Body of pancreas (tissue), 4 donors: ENCODE data around the gene SYCN. TPM values are rescaled to one million over a fixed set of nuclear protein-coding genes. Genes with fewer than 3 reads are reported as not detected.

Source experiments
- ATAC-seq: fragments of 150-250 bp; one replicate; pipeline ENCODE4 v1.9.1; 2016
- DNase-seq, 4 donors: peaks; one replicate each; pipeline ENCODE4 v3.0.0-alpha.2; 2019
- H3K27ac ChIP-seq, 4 donors: fragments of 200-600 bp; sonication (generic); 1 replicate in 3 of 4; 2 replicates in 1 of 4; pipeline versions ENCODE4 v1.5.1 to v1.6.1; 2016 to 2019; ENCODE audit warnings: mild to moderate bottlenecking in 1 of 4, mixed read lengths in 1 of 4, moderate library complexity in 1 of 4
- H3K27me3 ChIP-seq, 2 donors: fragments of 200-600 bp; sonication (generic); one replicate each; pipeline ENCODE4 v1.6.0; 2016; ENCODE audit warnings: mild to moderate bottlenecking in 1 of 2
- H3K36me3 ChIP-seq, 2 donors: fragments of 200-600 bp; sonication (generic); replicated peaks in 1 of 2; 2 replicates each; pipeline ENCODE4 v1.5.1; 2016; ENCODE audit warnings: low read depth in 2 of 2; ENCODE audit not compliant: insufficient read depth in 1 of 2
- H3K4me1 ChIP-seq: fragments of 200-600 bp; sonication (generic); one replicate; pipeline ENCODE4 v1.6.0; 2016
- H3K4me3 ChIP-seq, 2 donors: fragments of 200-600 bp; sonication (generic); 1 replicate in 1 of 2; 2 replicates in 1 of 2; pipeline ENCODE4 v1.5.1; 2016 to 2019
- H3K9me3 ChIP-seq, 3 donors: fragments of 200-600 bp; sonication (generic); 1 replicate in 2 of 3; 2 replicates in 1 of 3; pipeline ENCODE4 v1.5.1; 2016
- POLR2A ChIP-seq, 3 donors: fragments of 450-650 bp; IDR thresholded peaks; one replicate each; pipeline ENCODE4 v1.6.1; 2016; ENCODE audit warnings: antibody characterized with exemption in 3 of 3, mild to moderate bottlenecking in 2 of 3
- WGBS, 2 donors: methylation state at CpG; one replicate each; pipeline ENCODE4 v1.1.5; 2017; 5-methylcytosine and 5-hydroxymethylcytosine counted together
- intact Hi-C: fragments of 100-400 bp; cut with DNase I; formaldehyde crosslinking; loops from one replicate; pipeline ENCODE4 v1.15.1; 2023
- total RNA-seq, 2 donors: library from RNA; depleted of rRNA; stranded (reverse); fragments of >200 nt; gene quantifications; one replicate each; pipeline ENCODE4 v1.1.0, GENCODE V29; 2016
- TF ChIP-seq, protein P1 (sequence below), 7 experiments: fragments of 450-650 bp in 4 of 7; fragments of 200-600 bp in 3 of 7; sonication (generic) in 3 of 7; IDR thresholded peaks; one replicate each; pipeline ENCODE4 v1.5.1; 2016 to 2019; ENCODE audit warnings: antibody characterized with exemption in 7 of 7

Gene SYCN
- total RNA-seq, 2 donors from 2014 or later, result 2,614 to 5,793 TPM

DNA sequence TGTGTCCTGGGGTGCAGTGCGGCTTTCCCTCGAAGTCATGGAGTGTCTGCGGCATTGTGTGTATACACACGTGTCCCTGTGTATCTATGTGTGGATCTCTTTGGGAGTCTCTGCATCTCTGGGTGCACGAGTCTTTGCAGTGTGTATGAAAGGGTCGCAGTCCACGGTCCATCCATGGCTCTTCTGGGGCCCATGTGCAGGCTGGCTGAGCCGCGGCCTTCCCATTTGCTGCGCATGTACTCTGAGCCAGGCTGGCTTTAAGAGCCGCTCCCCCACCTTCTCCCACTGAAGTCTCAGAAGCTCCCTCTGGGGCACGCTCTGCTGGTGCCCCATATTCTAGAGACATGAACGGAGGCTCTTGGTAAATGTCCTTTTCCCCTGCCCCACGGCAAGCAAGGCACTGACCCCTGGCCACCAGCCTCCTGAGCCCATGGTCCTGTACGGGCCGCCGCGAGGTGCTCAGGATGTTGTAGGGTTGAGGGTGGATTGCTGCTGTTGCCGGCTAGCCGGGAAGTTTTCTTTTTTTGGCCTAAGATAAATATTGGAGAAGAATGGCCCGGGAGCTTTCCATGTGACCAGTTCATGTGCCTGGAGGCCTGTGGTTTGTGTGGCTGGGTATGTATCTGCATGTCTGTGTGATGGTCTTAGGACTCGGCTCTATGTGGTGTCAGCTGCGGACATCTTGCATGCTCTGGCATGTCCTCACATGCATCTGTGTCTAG lies 46.6 kb downstream of the SYCN start:
- Histone ChIP-seq H3K27ac (peak overlapping the region in 2 of 4 donors; percentile 31 to 68), H3K4me3 (no peak overlapping the region), H3K9me3 (no peaks in the 10 kb centered on the region), H3K4me1 (peaks cover 75% of the 10 kb centered on the region), H3K27me3 (no peaks in the 10 kb centered on the region), H3K36me3 (no peaks in the 10 kb centered on the region)
- intact Hi-C loops, result no loop called here
- DNase-seq (no peak), ATAC-seq (no peak)
- TF ChIP-seq, protein P1, sequence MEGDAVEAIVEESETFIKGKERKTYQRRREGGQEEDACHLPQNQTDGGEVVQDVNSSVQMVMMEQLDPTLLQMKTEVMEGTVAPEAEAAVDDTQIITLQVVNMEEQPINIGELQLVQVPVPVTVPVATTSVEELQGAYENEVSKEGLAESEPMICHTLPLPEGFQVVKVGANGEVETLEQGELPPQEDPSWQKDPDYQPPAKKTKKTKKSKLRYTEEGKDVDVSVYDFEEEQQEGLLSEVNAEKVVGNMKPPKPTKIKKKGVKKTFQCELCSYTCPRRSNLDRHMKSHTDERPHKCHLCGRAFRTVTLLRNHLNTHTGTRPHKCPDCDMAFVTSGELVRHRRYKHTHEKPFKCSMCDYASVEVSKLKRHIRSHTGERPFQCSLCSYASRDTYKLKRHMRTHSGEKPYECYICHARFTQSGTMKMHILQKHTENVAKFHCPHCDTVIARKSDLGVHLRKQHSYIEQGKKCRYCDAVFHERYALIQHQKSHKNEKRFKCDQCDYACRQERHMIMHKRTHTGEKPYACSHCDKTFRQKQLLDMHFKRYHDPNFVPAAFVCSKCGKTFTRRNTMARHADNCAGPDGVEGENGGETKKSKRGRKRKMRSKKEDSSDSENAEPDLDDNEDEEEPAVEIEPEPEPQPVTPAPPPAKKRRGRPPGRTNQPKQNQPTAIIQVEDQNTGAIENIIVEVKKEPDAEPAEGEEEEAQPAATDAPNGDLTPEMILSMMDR (IDR thresholded peaks at IDR 0.05), result no peak
- no peak for TF ChIP-seq POLR2A (IDR thresholded peaks at IDR 0.05)
- WGBS, 2 donors, result 69 to 77% methylated on average over 15 to 23 of the region's 23 CpGs

DNA sequence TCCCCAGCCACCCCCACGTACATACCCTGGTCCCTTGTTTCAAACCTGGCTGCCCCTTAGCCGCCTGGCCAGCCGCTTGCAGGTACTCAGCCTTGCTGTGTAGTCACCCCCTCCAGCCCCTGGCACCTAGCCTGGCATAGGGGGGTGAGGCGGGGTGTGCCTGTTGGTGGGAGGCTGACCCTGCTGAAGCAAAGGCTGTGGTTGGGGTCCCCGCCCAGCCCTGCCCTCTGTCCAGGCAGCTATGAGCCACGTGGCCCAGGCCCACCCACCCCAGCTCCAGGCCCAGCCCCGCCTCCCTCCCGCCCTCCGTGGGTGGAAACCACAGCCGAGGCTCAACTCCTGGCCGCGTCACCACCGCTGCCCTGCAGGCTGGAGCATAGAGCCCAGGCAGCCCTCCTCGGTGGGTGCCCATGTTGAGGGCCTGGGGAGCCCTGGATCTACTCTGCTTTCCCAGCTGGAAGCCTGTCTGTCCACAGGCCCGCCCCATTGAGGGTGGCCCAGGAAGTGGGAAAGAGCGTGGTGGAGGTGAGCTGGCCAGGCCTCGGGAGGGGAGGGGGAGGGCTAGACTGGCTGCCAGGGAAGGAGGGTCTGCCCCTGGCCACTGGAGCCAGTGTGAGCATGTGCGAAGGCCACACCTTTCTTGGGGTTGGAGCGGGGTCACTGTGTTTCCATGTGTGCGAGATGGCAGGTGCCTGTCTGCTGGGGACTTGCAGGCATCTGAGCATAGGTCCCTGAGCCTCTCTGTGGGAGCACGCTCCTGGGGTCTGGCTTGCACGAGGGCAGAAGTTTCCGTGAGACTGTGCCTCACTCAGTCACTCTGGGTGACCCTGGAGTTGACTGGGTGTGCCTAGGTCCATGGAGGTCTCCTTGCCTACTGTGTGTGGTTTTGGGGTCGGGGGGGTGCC lies 47.5 kb downstream of the SYCN start:
- H3K4me3 ChIP-seq, result no peak overlapping the region
- DNase-seq (peak; percentile 36 to 76 (median 51)), ATAC-seq (no peak)
- H3K36me3 ChIP-seq, result no peaks in the 10 kb centered on the region
- no peak for TF ChIP-seq POLR2A (IDR thresholded peaks at IDR 0.05)
- TF ChIP-seq, protein P1 (IDR thresholded peaks at IDR 0.05), result no peak
- H3K27me3 ChIP-seq, result no peaks in the 10 kb centered on the region
- peak overlapping the region; percentile 68 to 87 (median 81) for H3K27ac ChIP-seq
- intact Hi-C loops, result no loop called here
- no peaks in the 10 kb centered on the region for H3K9me3 ChIP-seq
- H3K4me1 ChIP-seq, result peaks cover 69% of the 10 kb centered on the region
- 3 to 38% methylated on average over 6 to 22 of the region's 24 CpGs for WGBS, 2 donors

DNA sequence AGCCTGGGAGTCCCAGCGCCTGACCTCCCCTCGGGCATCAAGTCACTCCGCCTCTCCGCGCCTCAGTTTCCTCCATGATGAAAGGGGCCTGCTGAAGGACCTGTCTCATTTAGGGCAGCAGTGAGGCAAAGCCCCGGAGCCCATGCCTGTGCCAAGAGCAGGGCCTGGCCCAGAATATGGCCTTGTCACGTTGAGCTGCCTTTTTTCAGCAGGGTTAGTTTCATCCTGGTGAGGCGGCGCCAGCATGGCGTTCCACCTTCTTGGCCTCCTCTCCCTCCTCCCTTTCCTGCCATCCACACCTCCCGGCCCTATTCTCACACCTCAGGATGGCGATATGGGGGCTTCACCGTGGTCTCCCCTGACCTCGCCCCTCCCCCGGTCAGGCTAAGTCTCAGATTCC lies 48.3 kb downstream of the SYCN start:
- H3K27me3 ChIP-seq, result no peaks in the 10 kb centered on the region
- DNase-seq (peak in 1 of 4 donors; percentile 39), ATAC-seq (no peak)
- no peaks in the 10 kb centered on the region for H3K36me3 ChIP-seq
- peak overlapping the region; percentile 68 to 87 (median 81) for H3K27ac ChIP-seq
- WGBS, 2 donors, result 59 to 62% methylated on average over 12 to 15 of the region's 15 CpGs
- intact Hi-C loops, result no loop called here
- no peak overlapping the region for H3K4me3 ChIP-seq
- H3K9me3 ChIP-seq, result no peaks in the 10 kb centered on the region
- peaks cover 65% of the 10 kb centered on the region for H3K4me1 ChIP-seq
- no peak for TF ChIP-seq POLR2A (IDR thresholded peaks at IDR 0.05)

DNA sequence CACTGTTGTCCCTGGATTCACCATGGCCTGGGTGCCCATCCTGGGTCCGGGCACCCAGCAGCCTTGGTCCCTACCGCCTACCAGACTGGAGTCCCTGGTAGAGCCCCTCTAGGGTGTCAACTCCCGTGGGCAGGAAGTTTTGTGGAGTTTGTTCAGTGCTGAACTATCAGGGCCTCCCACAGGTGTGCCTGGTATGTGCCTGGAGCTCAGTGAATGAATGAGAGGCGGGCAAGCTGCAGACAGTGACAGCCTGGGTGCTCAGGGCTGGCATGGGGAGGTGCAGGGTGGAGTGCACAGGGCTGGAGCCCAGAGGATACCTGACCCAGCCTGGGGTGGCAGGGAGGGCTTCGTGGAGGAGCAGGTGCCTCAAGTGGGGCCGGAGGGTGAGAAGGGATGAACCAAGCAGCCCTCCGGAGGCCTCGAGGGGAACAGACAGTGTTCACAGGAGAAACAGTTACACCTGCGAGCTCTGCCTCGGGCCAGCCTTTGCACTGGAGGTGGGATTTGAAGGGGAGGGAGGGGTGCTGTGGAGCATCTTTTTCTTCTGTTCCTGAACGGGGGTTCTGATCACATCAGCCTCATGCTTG lies 48.9 kb downstream of the SYCN start:
- H3K27ac ChIP-seq, result peak overlapping the region; percentile 68 to 87 (median 81)

More for the DNA sequence above, 48.9 kb downstream of the SYCN start:
- Histone ChIP-seq H3K4me1 (peaks cover 60% of the 10 kb centered on the region), H3K27me3 (no peaks in the 10 kb centered on the region), H3K9me3 (no peaks in the 10 kb centered on the region), H3K4me3 (no peak overlapping the region), H3K36me3 (no peaks in the 10 kb centered on the region)
- 52% methylated on average over 9 of the region's 11 CpGs for WGBS, 2 donors
- no peak for TF ChIP-seq POLR2A (IDR thresholded peaks at IDR 0.05)
- TF ChIP-seq, protein P1 (IDR thresholded peaks at IDR 0.05), result no peak
- intact Hi-C loops, result no loop called here
- ATAC-seq (peak; percentile 12), DNase-seq (peak in 1 of 4 donors; percentile 19)
